GM12878 (cell line): ENCODE measurements around the gene APLP2. TPM values are rescaled to one million over a fixed set of nuclear protein-coding genes. Genes with fewer than 3 reads are reported as not detected.

Experiments
- ATAC-seq: fragments of 200-7000 bp; cut with Tn5 transposase; 3 replicates; pipeline ENCODE4 v1.9.1; 2020; ENCODE audit warnings: mild to moderate bottlenecking, moderate library complexity
- BruUV-seq: library from RNA; stranded (reverse); fragments of 400-500 nt; replicated peaks from 2 replicates; lab custom pipeline; 2021; lab: Mats Ljungman, UMichigan
- CTCF ChIA-PET: fragments of 300-600 bp; sonication (Branson Sonifier 250); formaldehyde crosslinking; extraction: SDS; loops from one replicate; lab custom pipeline; 2021; ENCODE audit warnings: inconsistent platforms; lab: Yijun Ruan, JAX
- POLR2A ChIA-PET: fragments of 350-600 bp; formaldehyde crosslinking; extraction: SDS; loops from one replicate; lab custom pipeline; 2021; ENCODE audit warnings: inconsistent platforms; lab: Charles Lee
- RAD21 ChIA-PET: fragments of 300-600 bp; sonication (Branson Sonifier 250); formaldehyde crosslinking; loops from one replicate; lab custom pipeline; 2023; ENCODE audit warnings: antibody characterized with exemption; ENCODE audit not compliant: unreplicated experiment; lab: Charles Lee
- SMC1A ChIA-PET: fragments of 300-600 bp; sonication (Branson Sonifier 250); formaldehyde crosslinking; loops from one replicate; lab custom pipeline; 2023; ENCODE audit not compliant: unreplicated experiment, uncharacterized antibody; lab: Charles Lee
- DNase-seq: peaks from one replicate; pipeline ENCODE4 v3.0.0-alpha.2; 2011; ENCODE audit warnings: low read depth, low spot score
- FAIRE-seq: peaks from 3 replicates; lab custom pipeline; 2011; peaks lifted over from hg19 to GRCh38; lab: Jason Lieb, UNC
- H2AFZ ChIP-seq: 2 replicates; pipeline ENCODE4 v1.6.0; 2011; ENCODE audit warnings: low read depth, low read length, control low read depth; ENCODE audit not compliant: control insufficient read depth
- H3K27ac ChIP-seq: 2 replicates; pipeline ENCODE4 v1.5.1; 2011; ENCODE audit warnings: control low read depth; ENCODE audit not compliant: control insufficient read depth, insufficient read depth
- H3K27me3 ChIP-seq, 2 experiments: replicated peaks in 1 of 2; 2 replicates each; pipeline versions ENCODE4 v1.6.0 to v1.6.1; 2011; ENCODE audit warnings: low read length in 1 of 2; ENCODE audit not compliant: control insufficient read depth in 2 of 2, insufficient read depth in 2 of 2
- H3K36me3 ChIP-seq, 2 experiments: 2 replicates each; pipeline ENCODE4 v1.5.1; 2011; ENCODE audit warnings: low read length in 1 of 2; ENCODE audit not compliant: control insufficient read depth in 2 of 2, insufficient read depth in 2 of 2
- H3K4me1 ChIP-seq: 2 replicates; pipeline ENCODE4 v1.6.1; 2011; ENCODE audit warnings: mild to moderate bottlenecking, low read length, moderate library complexity, mixed read lengths; ENCODE audit not compliant: control insufficient read depth, insufficient read depth
- H3K4me2 ChIP-seq: 2 replicates; pipeline ENCODE4 v1.6.0; 2011; ENCODE audit warnings: control low read depth; ENCODE audit not compliant: control insufficient read depth, insufficient read depth
- H3K4me3 ChIP-seq: fragments of 200-600 bp; sonication (generic); 2 replicates; pipeline ENCODE4 v1.5.1; 2016
- H3K79me2 ChIP-seq: 2 replicates; pipeline ENCODE4 v1.6.0; 2011; ENCODE audit warnings: low read length; ENCODE audit not compliant: control insufficient read depth, insufficient read depth
- H3K9ac ChIP-seq: 2 replicates; pipeline ENCODE4 v1.8.0; 2011; ENCODE audit warnings: low read length, control low read depth, mixed read lengths; ENCODE audit not compliant: control insufficient read depth, insufficient read depth
- H3K9me3 ChIP-seq: replicated peaks from 3 replicates; pipeline ENCODE4 v1.5.1; 2011; ENCODE audit warnings: mild to moderate bottlenecking, low read length; ENCODE audit not compliant: control insufficient read depth, insufficient read depth
- H4K20me1 ChIP-seq: 2 replicates; pipeline ENCODE4 v1.6.0; 2011; ENCODE audit not compliant: control insufficient read depth, insufficient read depth
- ASH2L ChIP-seq: fragments of 300-600, 200-600 bp; sonication (generic); IDR thresholded peaks from 2 replicates; pipeline ENCODE4 v1.6.1; 2017; ENCODE audit warnings: low read depth, mild to moderate bottlenecking, borderline replicate concordance
- CBFB ChIP-seq: IDR thresholded peaks from 2 replicates; pipeline ENCODE4 v1.6.1; 2016; ENCODE audit warnings: antibody characterized with exemption, low read depth
- IRF3 ChIP-seq: fragments of 450-650 bp; IDR thresholded peaks from 2 replicates; pipeline ENCODE4 v1.6.1; 2014; ENCODE audit warnings: mild to moderate bottlenecking
- LARP7 ChIP-seq: fragments of 450-650 bp; IDR thresholded peaks from 2 replicates; pipeline ENCODE4 v1.6.1; 2017; ENCODE audit warnings: mild to moderate bottlenecking
- MAX ChIP-seq: IDR thresholded peaks from 2 replicates; pipeline ENCODE4 v1.6.1; 2012; ENCODE audit warnings: low read depth, low read length, improper control_type of control experiment
- MXI1 ChIP-seq: fragments of 150-350 bp; IDR thresholded peaks from 2 replicates; pipeline ENCODE4 v1.6.1; 2011; ENCODE audit warnings: low read depth, mild to moderate bottlenecking, inconsistent platforms, low read length, improper control_type of control experiment
- MYB ChIP-seq: fragments of 150-350 bp; IDR thresholded peaks from 2 replicates; pipeline ENCODE4 v1.6.1; 2014; ENCODE audit warnings: mild to moderate bottlenecking, low read depth, low read length, borderline replicate concordance
- NBN ChIP-seq: fragments of 450-650 bp; IDR thresholded peaks from 2 replicates; pipeline ENCODE4 v1.6.1; 2016
- PKNOX1 ChIP-seq: fragments of 450-650 bp; IDR thresholded peaks from 2 replicates; pipeline ENCODE4 v1.6.1; 2016; ENCODE audit warnings: mild to moderate bottlenecking
- POLR2AphosphoS5 ChIP-seq: IDR thresholded peaks from 2 replicates; pipeline ENCODE4 v1.6.1; 2011; ENCODE audit warnings: mild to moderate bottlenecking, low read length, inconsistent platforms
- RAD21 ChIP-seq: IDR thresholded peaks from 2 replicates; pipeline ENCODE4 v1.6.1; 2011; ENCODE audit warnings: mild to moderate bottlenecking, low read depth, low read length, moderate library complexity; ENCODE audit not compliant: insufficient read depth
- RAD51 ChIP-seq: fragments of 450-650 bp; IDR thresholded peaks from 2 replicates; pipeline ENCODE4 v1.6.1; 2016; ENCODE audit warnings: moderate library complexity, mild to moderate bottlenecking, inconsistent platforms
- SREBF2 ChIP-seq: IDR thresholded peaks from 2 replicates; pipeline ENCODE4 v1.6.1; 2012; ENCODE audit warnings: mild to moderate bottlenecking, low read length
- SUPT20H ChIP-seq: IDR thresholded peaks from 2 replicates; pipeline ENCODE4 v1.6.1; 2011; ENCODE audit warnings: low read depth, mild to moderate bottlenecking, low read length, moderate library complexity, borderline replicate concordance; ENCODE audit not compliant: control insufficient read depth
- TAF1 ChIP-seq: IDR thresholded peaks from 2 replicates; pipeline ENCODE4 v1.6.1; 2011; ENCODE audit warnings: mild to moderate bottlenecking, low read depth, low read length, borderline replicate concordance
- YY1 ChIP-seq: IDR thresholded peaks from 2 replicates; pipeline ENCODE4 v1.6.1; 2011; ENCODE audit warnings: low read depth, mild to moderate bottlenecking, low read length
- WGBS: methylation state at CpG from one replicate; pipeline ENCODE4 v1.1.6; 2016; ENCODE audit warnings: low lambda C conversion rate; ENCODE audit not compliant: insufficient replicate concordance, insufficient coverage; ENCODE audit errors: missing lambda C conversion rate; 5-methylcytosine and 5-hydroxymethylcytosine counted together
- in situ Hi-C: fragments of 300-500 bp; cut with MboI; formaldehyde crosslinking; loops from 9 replicates; pipeline ENCODE4 v1.14.3; 2018; ENCODE audit warnings: mixed read lengths
- intact Hi-C: fragments of 100-400 bp; cut with micrococcal nuclease; formaldehyde crosslinking; loops from one replicate; pipeline ENCODE4 v1.14.2; 2022; ENCODE audit not compliant: unreplicated experiment
- polyA plus RNA-seq, 11 experiments: library from polyadenylated mRNA; depleted of rRNA in 4 of 11; unstranded in 6 of 11; stranded (reverse) in 5 of 11; fragments of >200 nt; fragmentation: Nextera tagmentation in 4 of 11; fragmentation: Illumina TruSeq in 1 of 11; extraction: Ambion mirVana in 4 of 11; extraction: Trizol in 1 of 11; gene quantifications; 1 replicate in 1 of 11; 2 replicates in 10 of 11; pipeline versions ENCODE4 v1.2.1 to v1.2.3, GENCODE V29; 2011 to 2016; ENCODE audit warnings: inconsistent platforms in 2 of 11, missing spikeins in 2 of 11, low read depth in 1 of 11
- total RNA-seq, 4 experiments: library from RNA; depleted of rRNA in 3 of 4; stranded (reverse); fragments of >200 nt in 3 of 4; fragmentation: Illumina TruSeq in 1 of 4; extraction: Trizol in 1 of 4; gene quantifications; 2 replicates each; pipeline versions ENCODE4 v1.2.1 to v1.2.3, GENCODE V29; 2013 to 2021

Gene APLP2
- total and polyA plus RNA-seq, 10 of the 15 experiments (the other 5 are each of a cell fraction or from before 2014, with no cell fraction given), result 2.3 to 38.8 (median 21.3) TPM

- in situ Hi-C loops, result no loop called here
- Histone ChIP-seq H3K4me2 (no peak overlapping the region), H3K36me3 (no peaks in the 10 kb centered on the region), H3K27me3 (no peaks in the 10 kb centered on the region), H3K9me3 (no peaks in the 10 kb centered on the region), H3K27ac (no peak overlapping the region), H3K4me3 (no peak overlapping the region), H3K79me2 (no peaks in the 10 kb centered on the region), H3K4me1 (peaks cover 19% of the 10 kb centered on the region), H4K20me1 (no peaks in the 10 kb centered on the region), H3K9ac (no peak overlapping the region), H2AFZ (no peak overlapping the region)
- no peak for ATAC-seq
- SMC1A ChIA-PET, result no interaction called here
- RAD21 ChIA-PET, result interaction anchor here (1.5 kb wide), 1 partner anchor 18 kb away, joined by 6 read pairs; no protein-coding TSS in a partner anchor
- TF ChIP-seq TAF1 (no peak), MAX (no peak), RAD21 (no peak), MYB (no peak), ASH2L (no peak), MXI1 (no peak), POLR2AphosphoS5 (no peak), SREBF2 (no peak), IRF3 (no peak), LARP7 (no peak), NBN (no peak), PKNOX1 (no peak), YY1 (no peak), CBFB (no peak), RAD51 (no peak), SUPT20H (no peak)
- no peak for DNase-seq
- 93% methylated on average over 5 of the region's 5 CpGs for WGBS
- POLR2A ChIA-PET, result no interaction called here
- CTCF ChIA-PET, result interaction anchor here (0.6 to 2.3 kb wide), 5 partner anchors 9 to 110 kb away, joined by 3 to 17 read pairs (median 4); no protein-coding TSS in a partner anchor
- intact Hi-C loops, result no loop called here
- peak; percentile 76 for FAIRE-seq
- no TSS peak for BruUV-seq
These were observed 44.6 kb downstream of the APLP2 start for GRCh38 chr11:130114281-130114680.
